GM23338 (cell line): ENCODE results near the gene LNPEP. TPM values are rescaled to one million over a fixed set of nuclear protein-coding genes. Genes with fewer than 3 reads are reported as not detected.

Source experiments
- ATAC-seq: fragments of 200-7000 bp; cut with Tn5 transposase; 3 replicates; pipeline ENCODE4 v1.9.1; 2020
- DNase-seq: peaks from one replicate; pipeline ENCODE4 v3.0.0-alpha.2; 2015; ENCODE audit warnings: low spot score
- H2AFZ ChIP-seq: fragments of 200-600 bp; sonication (generic); 2 replicates; pipeline ENCODE4 v1.8.0; 2016; ENCODE audit warnings: antibody characterized with exemption, mild to moderate bottlenecking, moderate library complexity
- H3F3A ChIP-seq: fragments of 200-600 bp; sonication (generic); replicated peaks from 2 replicates; pipeline ENCODE4 v1.8.0; 2017; ENCODE audit warnings: antibody characterized with exemption, mixed run types, low read depth
- H3K27ac ChIP-seq: fragments of 200-600 bp; sonication (generic); 2 replicates; pipeline ENCODE4 v1.6.1; 2016; ENCODE audit warnings: low read depth
- H3K27me3 ChIP-seq: fragments of 200-600 bp; sonication (generic); 2 replicates; pipeline ENCODE4 v1.8.0; 2016; ENCODE audit warnings: mild to moderate bottlenecking, mixed run types, moderate library complexity; ENCODE audit not compliant: insufficient read depth
- H3K36me3 ChIP-seq: fragments of 200-600 bp; sonication (generic); 2 replicates; pipeline ENCODE4 v1.8.0; 2016; ENCODE audit warnings: mild to moderate bottlenecking; ENCODE audit not compliant: insufficient read depth
- H3K4me1 ChIP-seq: fragments of 200-600 bp; sonication (generic); 2 replicates; pipeline ENCODE4 v1.8.0; 2016; ENCODE audit warnings: mild to moderate bottlenecking, moderate library complexity; ENCODE audit not compliant: insufficient read depth
- H3K4me2 ChIP-seq: fragments of 200-600 bp; sonication (generic); 2 replicates; pipeline ENCODE4 v1.7.1; 2017; ENCODE audit warnings: mixed run types
- H3K4me3 ChIP-seq: fragments of 200-600 bp; sonication (generic); 2 replicates; pipeline ENCODE4 v1.6.1; 2016; ENCODE audit warnings: mixed run types
- H3K79me2 ChIP-seq: fragments of 200-600 bp; sonication (generic); replicated peaks from 2 replicates; pipeline ENCODE4 v1.8.0; 2017; ENCODE audit warnings: mild to moderate bottlenecking; ENCODE audit not compliant: insufficient read depth
- H3K9me2 ChIP-seq: fragments of 200-600 bp; sonication (generic); 2 replicates; pipeline ENCODE4 v1.8.0; 2017; ENCODE audit not compliant: insufficient read depth
- H4K20me1 ChIP-seq: fragments of 200-600 bp; sonication (generic); replicated peaks from 2 replicates; pipeline ENCODE4 v1.8.0; 2017; ENCODE audit warnings: mild to moderate bottlenecking; ENCODE audit not compliant: insufficient read depth
- H3K27ac Mint-ChIP-seq: 2 replicates; pipeline ENCODE4 v1.8.0; 2020; ENCODE audit warnings: inconsistent platforms, mild to moderate bottlenecking, moderate library complexity, mixed read lengths
- H3K27me3 Mint-ChIP-seq: 3 replicates; pipeline ENCODE4 v1.8.0; 2022; ENCODE audit warnings: low read depth, mild to moderate bottlenecking, moderate library complexity, mixed read lengths, inconsistent platforms; ENCODE audit not compliant: insufficient read depth, poor library complexity
- H3K36me3 Mint-ChIP-seq: 3 replicates; pipeline ENCODE4 v1.8.0; 2021; ENCODE audit warnings: low read depth, mild to moderate bottlenecking, inconsistent platforms, moderate library complexity, mixed read lengths
- H3K4me1 Mint-ChIP-seq: 3 replicates; pipeline ENCODE4 v1.8.0; 2020; ENCODE audit warnings: mild to moderate bottlenecking, inconsistent platforms, mixed read lengths
- H3K4me3 Mint-ChIP-seq: 3 replicates; pipeline ENCODE4 v1.8.0; 2021; ENCODE audit warnings: moderate library complexity, mild to moderate bottlenecking, inconsistent platforms, mixed read lengths
- H3K9me3 Mint-ChIP-seq: 3 replicates; pipeline ENCODE4 v1.8.0; 2020; ENCODE audit warnings: moderate library complexity, mild to moderate bottlenecking, inconsistent platforms, mixed read lengths
- EZH2 ChIP-seq: fragments of 200-600 bp; sonication (generic); IDR thresholded peaks from one replicate; pipeline ENCODE4 v1.8.0; 2017; ENCODE audit warnings: antibody characterized with exemption, mild to moderate bottlenecking, low read depth; ENCODE audit not compliant: unreplicated experiment
- EZH2phosphoT487 ChIP-seq: fragments of 200-600 bp; sonication (generic); IDR thresholded peaks from one replicate; pipeline ENCODE4 v1.8.1; 2018; ENCODE audit warnings: antibody characterized with exemption; ENCODE audit not compliant: unreplicated experiment
- NANOG ChIP-seq: IDR thresholded peaks from 2 replicates; pipeline ENCODE4 v1.6.1; 2016; ENCODE audit warnings: antibody characterized with exemption, borderline replicate concordance
- STAT1 ChIP-seq: IDR thresholded peaks from one replicate; pipeline ENCODE4 v1.6.1; 2016; ENCODE audit warnings: antibody characterized with exemption; ENCODE audit not compliant: unreplicated experiment
- ZNF114 ChIP-seq: fragments of 250-450 bp; sonication (Bioruptor Pico); IDR thresholded peaks from 2 replicates; pipeline ENCODE4 v1.5.0; 2020; ENCODE audit warnings: mild to moderate bottlenecking, moderate library complexity
- ZNF331 ChIP-seq: fragments of 250-450 bp; sonication (Bioruptor Pico); IDR thresholded peaks from 2 replicates; pipeline ENCODE4 v1.5.0; 2020; ENCODE audit warnings: low read depth, mild to moderate bottlenecking, moderate library complexity
- long read RNA-seq: library from polyadenylated mRNA; unstranded; transcript quantifications from one replicate; pipeline ENCODE4 v2.0.0, GENCODE V29; 2020; ENCODE audit not compliant: unreplicated experiment
- polyA plus RNA-seq: library from polyadenylated mRNA; unstranded; fragments of >200 nt; fragmentation: Nextera tagmentation; extraction: Ambion mirVana; gene quantifications from 2 replicates; pipeline ENCODE4 v1.2.1, GENCODE V29; 2016
- total RNA-seq: library from RNA; depleted of rRNA; stranded (reverse); fragments of >200 nt; shearing (Covaris generic); gene quantifications from 2 replicates; pipeline ENCODE4 v1.2.3, GENCODE V29; 2014; rRNA removed
- TF ChIP-seq, protein P1 (sequence below): IDR thresholded peaks from 2 replicates; pipeline ENCODE4 v1.6.1; 2016; ENCODE audit warnings: antibody characterized with exemption
- TF ChIP-seq, protein P2 (sequence below), 2 experiments: fragments of 200-600 bp in 1 of 2; sonication (generic) in 1 of 2; conservative IDR thresholded peaks; 2 replicates each; pipeline versions ENCODE4 v1.5.1 to v1.6.1; 2016 to 2017; ENCODE audit warnings: antibody characterized with exemption in 2 of 2, low read depth in 2 of 2, mild to moderate bottlenecking in 2 of 2, moderate library complexity in 1 of 2
- TF ChIP-seq, protein P3 (sequence below): fragments of 250-450 bp; sonication (Bioruptor Pico); IDR thresholded peaks from 2 replicates; pipeline ENCODE4 v1.5.0; 2020; ENCODE audit warnings: mild to moderate bottlenecking, moderate library complexity

The LNPEP gene
- total RNA-seq, result 8.3 and 8.5 TPM in 2 replicates
- polyA plus RNA-seq, result 1.2 and 1.6 TPM in 2 replicates
- long read RNA-seq, partial matches to known transcripts, result 0 of 1 reads
- long read RNA-seq, other reads (novel, unspliced or antisense), result 1 of 1 reads

DNA sequence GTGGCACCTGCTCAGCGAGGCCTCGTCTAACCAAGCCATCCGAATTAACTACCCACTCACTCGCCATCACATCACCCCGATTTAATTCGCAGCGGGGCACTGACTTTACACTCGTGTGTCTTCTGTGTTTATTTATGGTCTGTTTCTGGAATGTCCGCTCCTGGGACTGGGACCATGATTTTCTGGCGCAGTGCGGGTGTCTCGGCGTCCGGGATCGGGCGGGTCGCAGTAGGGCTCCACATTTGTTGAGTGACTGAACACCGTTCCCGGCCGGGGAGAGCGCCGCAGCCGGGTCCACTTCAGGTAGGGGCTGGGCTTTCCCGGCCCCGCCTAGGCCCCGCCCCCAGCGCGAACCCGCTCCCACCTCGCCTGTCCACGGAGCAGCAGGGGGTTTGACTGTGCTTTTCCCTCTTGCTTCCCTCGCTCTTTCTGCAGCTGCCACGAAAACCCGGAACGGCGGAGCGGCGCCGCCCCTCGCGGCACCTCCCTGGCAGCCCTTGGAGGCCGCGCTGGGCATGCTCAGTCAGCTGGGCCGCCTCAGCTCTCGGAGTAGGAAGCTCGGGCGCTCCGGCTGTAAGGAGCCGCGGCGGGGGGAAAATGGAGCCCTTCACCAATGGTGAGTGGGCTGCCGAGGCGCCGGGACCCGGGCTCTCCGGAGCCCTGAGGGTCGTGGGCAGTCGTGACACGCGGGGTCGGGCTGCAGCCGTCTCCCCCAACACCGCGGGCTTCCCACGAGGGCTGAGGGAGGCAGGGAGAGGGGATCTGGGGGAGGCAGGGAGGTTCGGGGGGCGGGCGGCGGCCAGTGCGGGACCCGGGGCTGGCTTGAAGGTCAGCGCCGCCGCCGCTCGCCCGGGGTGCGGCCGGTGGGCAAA lies at the start of gene LNPEP:
Gene LNPEP (plus strand): TSS at position 522 of the 872 bp plus-strand sequence. CDS start 76 bp downstream, at position 598.
- peaks cover 7% of the 10 kb centered on the region for H3K79me2 ChIP-seq
- TF ChIP-seq ZNF114, result no peak
- TF ChIP-seq, protein P1, sequence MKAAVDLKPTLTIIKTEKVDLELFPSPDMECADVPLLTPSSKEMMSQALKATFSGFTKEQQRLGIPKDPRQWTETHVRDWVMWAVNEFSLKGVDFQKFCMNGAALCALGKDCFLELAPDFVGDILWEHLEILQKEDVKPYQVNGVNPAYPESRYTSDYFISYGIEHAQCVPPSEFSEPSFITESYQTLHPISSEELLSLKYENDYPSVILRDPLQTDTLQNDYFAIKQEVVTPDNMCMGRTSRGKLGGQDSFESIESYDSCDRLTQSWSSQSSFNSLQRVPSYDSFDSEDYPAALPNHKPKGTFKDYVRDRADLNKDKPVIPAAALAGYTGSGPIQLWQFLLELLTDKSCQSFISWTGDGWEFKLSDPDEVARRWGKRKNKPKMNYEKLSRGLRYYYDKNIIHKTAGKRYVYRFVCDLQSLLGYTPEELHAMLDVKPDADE, result no peak
- peak; percentile 33 for TF ChIP-seq EZH2
- H3K27ac Mint-ChIP-seq, result peak within 1 kb of the TSS; percentile 87
- H3K36me3 ChIP-seq, result no peaks in the 10 kb centered on the region
- H3K27me3 Mint-ChIP-seq, result peaks cover 21% of the 10 kb centered on the region
- ATAC-seq, result peak; percentile 79
- peaks cover 6% of the 10 kb centered on the region for H3F3A ChIP-seq
- no peaks in the 10 kb centered on the region for H3K9me3 Mint-ChIP-seq
- peaks cover 19% of the 10 kb centered on the region; the same call in 1 of the 2 replicates for H3K4me1 ChIP-seq
- peak; percentile 96 for DNase-seq
- no peaks in the 10 kb centered on the region; the same call in 2 of the 3 replicates for H3K36me3 Mint-ChIP-seq
- H3K27ac ChIP-seq, result peak within 1 kb of the TSS; percentile 95
- H3K4me3 ChIP-seq, result peak within 1 kb of the TSS; percentile 84
- H4K20me1 ChIP-seq, result no peaks in the 10 kb centered on the region
- peak within 1 kb of the TSS; percentile 88 for H3K4me3 Mint-ChIP-seq
- peaks cover 19% of the 10 kb centered on the region for H3K4me1 Mint-ChIP-seq
- H3K9me2 ChIP-seq, result no peaks in the 10 kb centered on the region
- peak within 1 kb of the TSS; percentile 100 for H2AFZ ChIP-seq
- H3K4me2 ChIP-seq, result peak within 1 kb of the TSS; percentile 94
- peaks cover 23% of the 10 kb centered on the region for H3K27me3 ChIP-seq

DNA sequence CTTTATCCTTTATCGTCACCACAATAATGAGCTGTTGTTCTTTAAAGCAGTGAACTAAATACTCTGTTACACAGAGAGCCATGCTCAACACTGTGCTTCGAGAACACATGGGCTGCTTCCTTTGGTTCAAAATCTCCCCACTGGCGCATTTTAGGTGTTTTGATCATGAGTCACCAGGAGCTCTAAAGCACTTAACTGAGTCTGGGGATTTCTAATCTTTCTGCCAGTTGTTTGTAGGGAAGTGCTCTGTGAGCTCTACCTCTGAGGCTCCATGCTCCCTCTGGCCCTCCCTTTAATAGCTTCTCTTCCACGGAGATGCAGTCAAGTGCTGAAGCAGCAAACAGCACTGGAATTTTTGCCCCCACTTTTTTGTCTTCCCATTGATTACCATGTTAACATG lies 42.5 kb upstream of the LNPEP start:
- Histone ChIP-seq H3K9me2 (no peaks in the 10 kb centered on the region), H3K27ac (no peak overlapping the region), H3K4me1 (no peaks in the 10 kb centered on the region), H3K27me3 (no peaks in the 10 kb centered on the region), H3F3A (no peaks in the 10 kb centered on the region), H4K20me1 (no peaks in the 10 kb centered on the region), H3K79me2 (no peaks in the 10 kb centered on the region), H3K36me3 (no peaks in the 10 kb centered on the region), H2AFZ (no peak overlapping the region), H3K4me2 (no peak overlapping the region), H3K4me3 (no peak overlapping the region)
- ATAC-seq (no peak), DNase-seq (no peak)
- Mint-ChIP-seq H3K9me3 (no peaks in the 10 kb centered on the region), H3K27ac (no peak overlapping the region), H3K4me3 (no peak overlapping the region), H3K27me3 (no peaks in the 10 kb centered on the region), H3K36me3 (no peaks in the 10 kb centered on the region), H3K4me1 (no peaks in the 10 kb centered on the region)
- TF ChIP-seq EZH2phosphoT487, result no peak
- TF ChIP-seq, protein P2, sequence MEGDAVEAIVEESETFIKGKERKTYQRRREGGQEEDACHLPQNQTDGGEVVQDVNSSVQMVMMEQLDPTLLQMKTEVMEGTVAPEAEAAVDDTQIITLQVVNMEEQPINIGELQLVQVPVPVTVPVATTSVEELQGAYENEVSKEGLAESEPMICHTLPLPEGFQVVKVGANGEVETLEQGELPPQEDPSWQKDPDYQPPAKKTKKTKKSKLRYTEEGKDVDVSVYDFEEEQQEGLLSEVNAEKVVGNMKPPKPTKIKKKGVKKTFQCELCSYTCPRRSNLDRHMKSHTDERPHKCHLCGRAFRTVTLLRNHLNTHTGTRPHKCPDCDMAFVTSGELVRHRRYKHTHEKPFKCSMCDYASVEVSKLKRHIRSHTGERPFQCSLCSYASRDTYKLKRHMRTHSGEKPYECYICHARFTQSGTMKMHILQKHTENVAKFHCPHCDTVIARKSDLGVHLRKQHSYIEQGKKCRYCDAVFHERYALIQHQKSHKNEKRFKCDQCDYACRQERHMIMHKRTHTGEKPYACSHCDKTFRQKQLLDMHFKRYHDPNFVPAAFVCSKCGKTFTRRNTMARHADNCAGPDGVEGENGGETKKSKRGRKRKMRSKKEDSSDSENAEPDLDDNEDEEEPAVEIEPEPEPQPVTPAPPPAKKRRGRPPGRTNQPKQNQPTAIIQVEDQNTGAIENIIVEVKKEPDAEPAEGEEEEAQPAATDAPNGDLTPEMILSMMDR (conservative IDR thresholded peaks at IDR 0.05; ENCODE audit: low read depth in 2 of 2), result no peak
- no peak for TF ChIP-seq NANOG
- TF ChIP-seq EZH2, result no peak
- TF ChIP-seq STAT1, result no peak
- TF ChIP-seq, protein P3, sequence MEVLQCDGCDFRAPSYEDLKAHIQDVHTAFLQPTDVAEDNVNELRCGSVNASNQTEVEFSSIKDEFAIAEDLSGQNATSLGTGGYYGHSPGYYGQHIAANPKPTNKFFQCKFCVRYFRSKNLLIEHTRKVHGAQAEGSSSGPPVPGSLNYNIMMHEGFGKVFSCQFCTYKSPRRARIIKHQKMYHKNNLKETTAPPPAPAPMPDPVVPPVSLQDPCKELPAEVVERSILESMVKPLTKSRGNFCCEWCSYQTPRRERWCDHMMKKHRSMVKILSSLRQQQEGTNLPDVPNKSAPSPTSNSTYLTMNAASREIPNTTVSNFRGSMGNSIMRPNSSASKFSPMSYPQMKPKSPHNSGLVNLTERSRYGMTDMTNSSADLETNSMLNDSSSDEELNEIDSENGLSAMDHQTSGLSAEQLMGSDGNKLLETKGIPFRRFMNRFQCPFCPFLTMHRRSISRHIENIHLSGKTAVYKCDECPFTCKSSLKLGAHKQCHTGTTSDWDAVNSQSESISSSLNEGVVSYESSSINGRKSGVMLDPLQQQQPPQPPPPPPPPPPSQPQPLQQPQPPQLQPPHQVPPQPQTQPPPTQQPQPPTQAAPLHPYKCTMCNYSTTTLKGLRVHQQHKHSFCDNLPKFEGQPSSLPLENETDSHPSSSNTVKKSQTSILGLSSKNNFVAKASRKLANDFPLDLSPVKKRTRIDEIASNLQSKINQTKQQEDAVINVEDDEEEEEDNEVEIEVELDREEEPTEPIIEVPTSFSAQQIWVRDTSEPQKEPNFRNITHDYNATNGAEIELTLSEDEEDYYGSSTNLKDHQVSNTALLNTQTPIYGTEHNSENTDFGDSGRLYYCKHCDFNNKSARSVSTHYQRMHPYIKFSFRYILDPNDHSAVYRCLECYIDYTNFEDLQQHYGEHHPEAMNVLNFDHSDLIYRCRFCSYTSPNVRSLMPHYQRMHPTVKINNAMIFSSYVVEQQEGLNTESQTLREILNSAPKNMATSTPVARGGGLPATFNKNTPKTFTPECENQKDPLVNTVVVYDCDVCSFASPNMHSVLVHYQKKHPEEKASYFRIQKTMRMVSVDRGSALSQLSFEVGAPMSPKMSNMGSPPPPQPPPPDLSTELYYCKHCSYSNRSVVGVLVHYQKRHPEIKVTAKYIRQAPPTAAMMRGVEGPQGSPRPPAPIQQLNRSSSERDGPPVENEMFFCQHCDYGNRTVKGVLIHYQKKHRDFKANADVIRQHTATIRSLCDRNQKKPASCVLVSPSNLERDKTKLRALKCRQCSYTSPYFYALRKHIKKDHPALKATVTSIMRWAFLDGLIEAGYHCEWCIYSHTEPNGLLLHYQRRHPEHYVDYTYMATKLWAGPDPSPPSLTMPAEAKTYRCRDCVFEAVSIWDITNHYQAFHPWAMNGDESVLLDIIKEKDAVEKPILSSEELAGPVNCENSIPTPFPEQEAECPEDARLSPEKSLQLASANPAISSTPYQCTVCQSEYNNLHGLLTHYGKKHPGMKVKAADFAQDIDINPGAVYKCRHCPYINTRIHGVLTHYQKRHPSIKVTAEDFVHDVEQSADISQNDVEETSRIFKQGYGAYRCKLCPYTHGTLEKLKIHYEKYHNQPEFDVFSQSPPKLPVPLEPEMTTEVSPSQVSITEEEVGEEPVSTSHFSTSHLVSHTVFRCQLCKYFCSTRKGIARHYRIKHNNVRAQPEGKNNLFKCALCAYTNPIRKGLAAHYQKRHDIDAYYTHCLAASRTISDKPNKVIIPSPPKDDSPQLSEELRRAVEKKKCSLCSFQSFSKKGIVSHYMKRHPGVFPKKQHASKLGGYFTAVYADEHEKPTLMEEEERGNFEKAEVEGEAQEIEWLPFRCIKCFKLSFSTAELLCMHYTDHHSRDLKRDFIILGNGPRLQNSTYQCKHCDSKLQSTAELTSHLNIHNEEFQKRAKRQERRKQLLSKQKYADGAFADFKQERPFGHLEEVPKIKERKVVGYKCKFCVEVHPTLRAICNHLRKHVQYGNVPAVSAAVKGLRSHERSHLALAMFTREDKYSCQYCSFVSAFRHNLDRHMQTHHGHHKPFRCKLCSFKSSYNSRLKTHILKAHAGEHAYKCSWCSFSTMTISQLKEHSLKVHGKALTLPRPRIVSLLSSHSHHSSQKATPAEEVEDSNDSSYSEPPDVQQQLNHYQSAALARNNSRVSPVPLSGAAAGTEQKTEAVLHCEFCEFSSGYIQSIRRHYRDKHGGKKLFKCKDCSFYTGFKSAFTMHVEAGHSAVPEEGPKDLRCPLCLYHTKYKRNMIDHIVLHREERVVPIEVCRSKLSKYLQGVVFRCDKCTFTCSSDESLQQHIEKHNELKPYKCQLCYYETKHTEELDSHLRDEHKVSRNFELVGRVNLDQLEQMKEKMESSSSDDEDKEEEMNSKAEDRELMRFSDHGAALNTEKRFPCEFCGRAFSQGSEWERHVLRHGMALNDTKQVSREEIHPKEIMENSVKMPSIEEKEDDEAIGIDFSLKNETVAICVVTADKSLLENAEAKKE (CRISPR knock-in tag), result no peak
- TF ChIP-seq ZNF331, result no peak
